NCI-H187 (cell line): ENCODE measurements around the gene HK1.
"Not testable (repeated sequence)": the region's sequence is repeated elsewhere in the genome, so short reads cannot be mapped to it uniquely, and the experiment has no call there.

ENCODE experiments used
- DNase-seq, 2 experiments: peaks; one replicate each; lab custom pipeline; 2025; lab: John Stamatoyannopoulos, UW

Gene HK1

GRCh38 chr10:69422676-69423075, 144.4 kb downstream of the HK1 start:
- DNase-seq, result no peak

DNA sequence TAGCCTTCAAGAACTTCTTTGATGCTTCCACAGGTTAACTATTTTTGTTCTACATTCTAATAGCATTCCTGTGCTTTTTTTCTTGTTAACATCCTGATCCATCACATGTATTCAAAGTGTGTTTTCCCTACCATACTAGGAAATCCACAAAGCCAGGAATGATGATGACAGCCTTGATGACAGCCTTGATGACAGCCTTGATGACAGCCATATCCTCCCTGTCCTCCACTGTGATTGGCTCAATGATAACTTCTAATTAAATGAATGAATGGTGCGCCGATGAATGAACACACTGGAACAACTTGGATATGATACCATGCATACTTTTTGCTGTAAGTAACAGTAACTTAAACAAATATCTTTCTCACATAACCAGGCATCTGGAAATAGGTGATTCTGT, 146.7 kb downstream of the HK1 start:
- no peak for DNase-seq

DNA sequence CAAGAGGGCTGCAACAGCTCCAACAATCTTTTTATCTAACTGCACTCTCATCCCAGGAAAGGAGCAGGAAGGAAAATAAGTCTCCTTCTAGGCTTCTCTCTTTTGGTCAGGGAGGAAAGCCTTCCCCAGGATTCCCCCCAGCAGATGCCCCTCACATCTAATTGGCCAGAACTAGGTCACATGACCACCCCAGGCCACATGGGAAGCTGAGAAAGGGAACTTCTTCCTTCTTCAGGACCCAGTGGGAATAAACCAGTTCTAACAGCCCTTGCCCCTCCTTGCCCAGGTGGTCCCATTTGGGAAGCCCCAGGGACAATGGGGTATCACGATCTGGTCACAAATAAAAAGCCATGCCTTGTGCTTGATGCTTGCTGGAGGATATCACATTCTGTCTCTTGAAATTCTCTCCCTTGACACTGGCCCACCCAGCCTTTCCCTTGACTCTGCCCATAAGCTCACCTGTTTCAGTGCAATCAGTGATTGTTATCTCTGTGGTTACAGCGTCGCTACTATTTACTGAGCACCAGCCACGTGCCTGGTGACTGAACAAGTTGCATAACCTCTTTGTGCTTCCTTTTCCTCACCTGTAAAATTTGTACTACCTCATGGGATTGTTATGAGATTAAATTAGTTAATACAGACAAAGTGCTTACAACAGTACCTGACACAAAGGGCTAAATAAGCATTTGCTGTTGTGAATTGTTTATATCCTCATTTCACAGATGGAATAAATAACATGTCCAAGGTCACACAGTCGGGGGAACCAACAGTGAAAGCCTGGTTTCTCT, 147.4 kb downstream of the HK1 start:
- no peak for DNase-seq

DNA sequence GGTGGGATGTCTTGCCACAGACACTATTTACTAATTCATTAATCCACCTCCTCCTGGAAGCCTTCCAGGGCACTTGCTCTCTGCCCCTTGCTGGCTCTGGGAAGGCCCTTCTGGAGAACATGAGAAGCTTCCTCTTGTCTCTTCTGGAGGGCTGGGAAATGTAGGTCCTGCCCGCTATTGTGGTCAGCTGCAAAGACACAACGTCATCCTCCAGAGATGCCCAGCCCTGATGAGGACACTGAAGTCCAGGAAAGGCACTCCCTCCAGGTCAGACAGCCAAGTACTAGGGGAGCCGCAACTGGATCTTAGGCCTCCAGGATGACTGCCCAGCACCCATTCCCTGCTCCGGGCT, 148.1 kb downstream of the HK1 start:
- no peak for DNase-seq

- no peak for DNase-seq
Measured at GRCh38 chr10:69428165-69428564, 149.9 kb downstream of the HK1 start.

DNA sequence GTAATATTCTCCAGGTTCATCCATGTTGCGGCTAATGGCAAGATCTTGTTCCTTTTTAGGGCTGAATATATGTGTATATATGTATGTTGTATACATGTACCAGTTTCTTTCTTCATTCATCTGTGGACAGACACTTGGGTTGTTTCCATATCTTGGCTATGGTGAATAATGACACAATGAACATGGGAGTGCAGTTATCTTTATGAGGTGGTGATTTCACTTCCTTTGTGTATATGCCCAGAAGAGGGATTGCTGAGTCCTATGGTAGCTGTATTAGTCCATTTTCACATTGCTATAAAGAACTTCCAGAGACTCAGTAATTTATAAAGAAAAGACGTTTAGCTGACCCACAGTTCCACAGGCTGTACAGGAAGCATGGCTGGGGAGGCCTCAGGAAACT, 155.9 kb downstream of the HK1 start:
- no peak for DNase-seq

GRCh38 chr10:69434926-69435325, 156.6 kb downstream of the HK1 start:
- no peak for DNase-seq

DNA sequence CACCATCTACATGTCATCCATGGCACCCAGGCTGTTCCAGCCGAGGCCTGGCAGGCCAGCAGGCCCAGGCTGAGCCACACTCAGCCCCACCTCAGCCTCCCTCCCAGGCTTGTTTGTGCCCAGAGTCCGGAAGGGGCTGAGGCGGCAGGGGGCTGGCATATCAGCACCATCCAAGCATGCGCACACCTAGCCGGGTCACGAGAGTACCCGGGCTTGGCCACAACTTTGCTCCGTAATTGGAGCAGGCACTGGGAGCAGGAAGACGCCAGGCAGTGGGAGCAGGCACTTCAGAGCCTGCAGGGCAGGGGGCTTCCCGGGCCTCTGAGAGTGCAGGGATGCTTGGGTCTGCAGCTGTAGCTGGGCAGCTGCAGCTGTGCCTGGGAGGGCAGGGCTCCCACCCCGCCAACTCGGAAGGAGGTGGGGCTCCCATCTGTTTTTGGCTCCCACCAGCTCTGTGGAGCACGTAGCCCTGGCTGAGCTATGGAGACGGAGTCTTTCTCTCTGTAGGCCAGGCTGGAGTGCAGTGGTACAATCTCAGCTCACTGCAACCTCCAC, 157.7 kb downstream of the HK1 start:
- no peak for DNase-seq

DNA sequence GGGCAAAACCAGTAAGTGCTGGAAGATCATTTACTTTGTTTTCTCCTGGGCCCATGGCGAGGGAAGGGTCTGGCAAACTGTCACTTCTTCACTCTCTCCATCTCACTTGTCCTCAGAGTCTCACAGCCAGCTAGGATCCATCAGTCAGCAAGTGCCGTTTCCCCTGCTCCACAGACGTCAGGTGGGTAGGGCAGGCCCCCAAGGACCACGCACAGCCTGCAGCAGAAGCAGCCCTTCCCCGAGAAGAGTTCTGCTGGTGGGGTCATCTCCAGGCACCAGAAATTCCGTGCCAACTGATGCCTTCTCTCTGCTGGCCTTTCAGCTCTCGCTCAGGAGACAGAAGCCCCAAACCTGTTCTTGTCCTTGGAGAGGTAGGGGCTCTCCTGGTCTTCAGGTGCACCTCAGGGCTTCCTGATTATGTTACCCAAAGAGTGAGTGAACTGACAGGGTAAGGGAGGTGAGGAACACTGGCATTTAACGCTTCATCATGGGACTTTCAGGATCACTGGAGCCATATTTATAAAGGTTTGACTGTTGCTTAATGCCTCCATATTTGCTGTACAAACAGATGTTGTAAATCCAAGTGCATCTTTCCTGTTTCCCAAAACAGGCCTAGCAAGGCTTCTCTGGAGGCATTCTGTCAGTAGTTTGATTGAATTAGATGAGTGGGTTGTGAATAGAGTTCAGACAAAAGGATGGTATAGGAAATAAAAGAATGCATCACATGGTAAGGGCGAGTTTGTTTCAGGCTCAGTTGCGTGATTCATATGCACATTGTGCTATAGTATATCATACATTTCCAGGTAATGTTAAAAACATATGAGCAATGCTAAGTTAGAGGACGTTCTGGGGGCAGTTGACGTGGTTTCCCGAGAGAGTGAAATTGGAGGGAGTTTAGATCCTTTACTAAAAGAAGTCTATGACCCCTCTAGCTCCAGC, 159.3 kb downstream of the HK1 start:
- DNase-seq, result no peak

DNA sequence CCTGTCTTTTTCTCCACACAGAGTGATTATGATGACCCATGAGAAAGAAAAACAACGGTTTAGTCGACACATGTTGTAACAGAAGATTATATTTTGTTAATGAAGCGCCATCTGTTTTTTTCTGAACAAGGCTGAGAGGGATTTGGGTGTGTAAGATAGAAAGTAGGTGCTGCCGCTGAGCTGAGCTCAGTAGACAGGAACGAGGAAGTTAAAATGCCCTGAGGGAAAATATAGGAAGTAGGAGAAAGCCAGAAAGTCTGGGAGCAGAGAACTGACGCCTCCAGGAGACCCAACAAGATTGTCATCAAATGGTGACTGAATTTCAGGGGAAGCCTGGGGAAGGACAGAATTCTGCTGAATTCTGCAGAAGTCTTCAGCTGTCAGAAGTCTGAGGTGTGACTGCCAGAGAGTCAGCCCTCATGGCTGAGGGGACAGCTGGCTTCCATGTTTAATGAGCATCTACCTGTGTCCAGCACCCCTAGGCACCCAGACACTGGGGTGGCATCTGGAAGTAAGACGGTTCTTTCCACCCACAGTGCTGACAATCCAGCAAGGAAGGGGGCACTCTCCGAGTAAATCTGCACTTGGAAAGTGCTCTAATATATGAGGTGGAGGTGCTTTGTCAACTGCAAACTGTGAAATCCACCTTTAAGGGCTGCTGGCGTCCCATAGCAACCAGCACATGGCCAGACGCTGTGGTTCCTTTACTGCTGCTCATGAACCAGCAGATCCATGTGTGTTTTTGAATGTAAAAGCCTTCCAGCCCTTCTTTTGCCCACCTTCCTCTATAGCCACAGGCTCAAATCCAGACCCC, 160.4 kb downstream of the HK1 start:
- DNase-seq, result no peak

DNA sequence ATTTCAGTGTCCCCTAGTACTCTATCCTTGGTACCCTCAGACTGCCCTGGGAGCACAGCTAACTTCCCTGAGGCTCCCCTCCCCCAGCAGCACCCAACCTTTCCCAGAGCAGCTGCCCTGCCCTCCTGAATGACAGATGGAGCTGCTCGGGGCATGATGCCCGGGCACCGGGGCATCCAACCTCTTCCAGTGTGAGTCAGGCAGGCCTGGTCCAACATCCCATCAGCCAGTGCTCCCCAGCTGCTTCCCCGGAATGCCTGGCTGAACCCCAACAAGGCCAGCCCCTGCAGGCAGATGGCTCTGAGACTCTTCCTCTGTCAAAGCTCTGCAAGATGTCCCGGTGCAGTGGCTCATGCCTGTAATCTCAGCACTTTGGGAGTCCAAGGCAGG, 161.0 kb downstream of the HK1 start:
- no peak for DNase-seq

DNA sequence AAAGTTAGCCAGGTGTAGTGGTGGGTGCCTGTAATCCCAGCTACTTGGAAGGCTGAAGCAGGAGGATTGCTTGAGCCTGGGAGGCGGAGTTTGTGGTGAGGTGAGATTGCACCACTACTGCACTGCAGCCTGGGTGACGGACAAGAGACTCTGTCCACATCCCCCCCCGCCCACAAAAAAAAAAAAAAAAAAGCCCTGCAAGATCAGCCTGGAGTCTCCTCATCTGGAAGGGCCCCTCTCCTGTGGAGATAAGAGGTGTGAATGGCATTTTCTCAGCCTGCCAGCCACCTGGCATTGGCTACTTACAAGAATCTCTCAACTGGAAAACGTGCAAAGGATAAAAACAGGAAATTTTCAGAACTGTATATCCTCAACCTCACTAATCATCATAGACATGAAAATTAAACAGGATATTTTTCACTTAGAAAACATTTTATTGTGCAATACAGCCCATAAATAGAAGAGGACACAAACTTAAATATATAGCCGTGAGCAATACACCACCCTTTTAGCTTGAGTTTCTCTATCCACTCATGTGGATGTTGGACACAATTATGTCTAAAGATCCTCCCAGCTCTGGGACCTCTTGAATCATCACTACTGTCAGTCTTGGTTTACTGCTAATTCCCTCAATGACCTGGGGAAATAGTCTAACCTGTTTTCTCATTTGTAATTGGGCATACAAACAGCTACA, 161.7 kb downstream of the HK1 start:
- DNase-seq, result peak in 1 of 2 experiments; percentile 24

DNA sequence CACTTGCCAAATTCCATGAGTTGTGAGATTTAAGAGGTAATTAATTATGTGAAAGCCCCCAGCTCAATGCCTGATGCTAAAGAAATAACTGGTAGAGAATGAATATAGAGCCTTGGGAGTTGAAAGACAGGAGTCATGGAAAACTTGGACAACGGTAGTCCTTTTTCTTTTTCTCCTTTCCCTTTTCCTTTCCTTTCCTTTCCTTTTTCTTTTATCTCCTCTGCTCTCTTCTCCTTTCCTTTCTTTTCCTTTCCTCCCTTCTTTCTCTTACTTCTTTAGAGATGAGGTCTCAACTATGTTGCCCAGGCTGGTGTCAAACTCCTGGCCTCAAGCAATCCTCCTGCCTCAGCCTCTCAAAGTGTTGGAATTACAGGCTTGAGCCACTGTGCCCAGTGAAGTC, 165.1 kb downstream of the HK1 start:
- DNase-seq, result no peak

DNA sequence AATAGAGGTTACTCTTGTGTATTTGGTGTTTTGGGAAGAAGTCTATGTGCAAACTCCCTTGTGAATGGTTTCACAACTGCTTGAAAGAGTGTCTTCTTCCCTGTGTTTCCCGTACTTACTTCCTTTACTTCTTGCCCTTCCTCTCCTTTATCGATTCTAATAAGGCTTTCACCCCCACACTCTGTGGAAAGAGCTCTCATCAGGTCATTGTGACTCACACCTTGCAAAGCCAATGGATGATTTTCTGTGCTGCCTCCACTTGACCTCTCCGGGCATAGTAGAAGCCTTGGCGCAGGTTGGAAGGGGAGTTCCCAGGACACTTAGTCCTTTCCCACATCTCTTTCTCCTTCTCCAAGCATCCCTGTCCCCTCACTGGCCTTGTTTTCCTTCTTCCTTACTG, 166.7 kb downstream of the HK1 start:
- no peak for DNase-seq

- DNase-seq, result no peak
Measured at GRCh38 chr10:69446229-69446628, 167.9 kb downstream of the HK1 start.

DNA sequence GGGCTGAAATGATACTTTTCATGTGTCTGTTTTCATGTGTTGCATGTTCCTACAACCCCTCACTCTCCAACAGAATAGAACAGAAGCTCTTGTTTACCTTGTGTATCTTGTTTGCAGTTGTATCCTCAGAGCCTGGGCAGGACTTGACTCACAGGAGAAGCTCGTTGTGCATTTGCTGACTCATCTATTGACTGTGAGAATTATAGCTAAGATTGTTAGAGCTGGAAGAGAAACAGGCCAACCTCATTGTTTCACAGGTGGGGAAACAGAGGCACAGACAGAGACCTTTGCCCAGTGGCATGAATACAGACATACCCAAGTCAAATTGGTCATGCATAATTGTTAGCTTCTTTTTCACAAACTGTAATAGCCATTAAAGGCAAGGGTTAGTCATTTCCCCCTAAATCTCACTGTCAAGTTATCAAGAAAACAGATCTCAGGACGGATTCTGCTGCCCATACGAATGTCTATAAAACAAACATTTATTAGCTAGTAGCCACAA, 168.4 kb downstream of the HK1 start:
- no peak for DNase-seq

DNA sequence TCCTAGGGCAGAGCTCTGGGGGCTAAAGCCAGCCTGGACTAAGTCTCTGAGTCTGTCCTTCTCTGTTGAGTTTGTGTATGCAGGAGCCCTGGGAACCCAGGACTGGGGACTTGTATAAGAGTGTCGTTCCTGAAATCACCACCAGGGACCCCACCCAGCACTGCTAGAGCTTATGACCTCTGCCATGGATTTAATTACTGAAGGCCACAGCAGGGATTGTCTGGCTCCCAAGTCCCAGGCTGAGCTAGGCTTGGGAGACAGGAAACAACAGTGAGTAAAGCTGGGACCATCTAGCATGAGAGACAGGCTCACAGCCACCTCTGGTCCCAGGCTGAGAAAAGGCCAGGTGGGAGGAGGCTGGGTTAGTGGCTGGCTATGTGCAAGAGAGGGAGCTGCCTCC, 171.5 kb downstream of the HK1 start:
- DNase-seq, result no peak

- not testable (repeated sequence) for DNase-seq
Measured at GRCh38 chr10:69450395-69450794, 172.1 kb downstream of the HK1 start.

GRCh38 chr10:69451209-69451783, 173.0 kb downstream of the HK1 start, which contains the start of gene TSPAN15:
TSPAN15 (plus strand) TSS chr10:69451465; CDS start chr10:69451595, 130 bp downstream.
- DNase-seq, result peak; percentile 54 to 66
